A549 (cell line): ENCODE data around the gene TOX2.

Source experiments
- GATA3 ChIP-seq: IDR thresholded peaks from 2 replicates; pipeline ENCODE4 v1.6.1; 2012; ENCODE audit warnings: borderline replicate concordance
- JUN ChIP-seq, 2 experiments: fragments of >200 bp; sonication (Bioruptor Twin); formaldehyde crosslinking; IDR thresholded peaks; 2 replicates in 1 of 2; 3 replicates in 1 of 2; pipeline ENCODE4 v1.6.1; 2016 to 2017
- POLR2A ChIP-seq: IDR thresholded peaks from 2 replicates; pipeline ENCODE4 v1.6.1; 2012; ENCODE audit warnings: mild to moderate bottlenecking, low read length
- RFX5 ChIP-seq: fragments of 450-650 bp; IDR thresholded peaks from 2 replicates; pipeline ENCODE4 v1.7.1; 2014; ENCODE audit warnings: antibody characterized with exemption, mild to moderate bottlenecking, moderate library complexity
- SREBF2 ChIP-seq: fragments of 450-650 bp; IDR thresholded peaks from 2 replicates; pipeline ENCODE4 v1.6.1; 2014; ENCODE audit warnings: mild to moderate bottlenecking, moderate library complexity
- TF ChIP-seq, protein P1 (sequence below): fragments of >200 bp; sonication (Bioruptor Twin); formaldehyde crosslinking; IDR thresholded peaks from 3 replicates; pipeline ENCODE4 v1.5.1; 2016
- TF ChIP-seq, protein P2 (sequence below): IDR thresholded peaks from 2 replicates; pipeline ENCODE4 v1.6.1; 2012
- TF ChIP-seq, protein P3 (sequence below): fragments of 450-650 bp; IDR thresholded peaks from 2 replicates; pipeline ENCODE4 v1.6.1; 2014; ENCODE audit warnings: antibody characterized with exemption
- TF ChIP-seq, protein P4 (sequence below): fragments of >200 bp; sonication (Bioruptor Twin); formaldehyde crosslinking; IDR thresholded peaks from 3 replicates; pipeline ENCODE4 v1.6.1; 2016

DNA sequence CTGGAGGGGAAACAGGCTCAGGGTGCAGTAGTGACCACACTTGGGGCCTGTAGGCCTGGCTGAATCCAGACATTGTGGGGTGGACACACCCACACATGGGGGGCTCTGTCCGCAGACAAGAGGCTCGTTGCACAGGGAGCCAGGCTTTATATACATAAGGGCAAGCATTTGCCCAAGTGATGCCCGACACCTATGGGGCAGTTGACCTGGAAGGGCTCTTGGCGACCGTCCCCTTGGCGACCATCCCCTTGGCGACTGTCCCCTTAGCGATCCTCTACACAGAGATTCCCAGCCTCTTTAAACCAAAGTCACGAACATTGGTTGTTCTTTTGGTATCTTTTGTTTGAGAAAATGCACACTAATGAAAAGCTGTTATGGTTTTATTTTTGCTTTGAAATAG lies 2.7 kb downstream of the TOX2 start:
- no peak for TF ChIP-seq RFX5
- TF ChIP-seq, protein P1, sequence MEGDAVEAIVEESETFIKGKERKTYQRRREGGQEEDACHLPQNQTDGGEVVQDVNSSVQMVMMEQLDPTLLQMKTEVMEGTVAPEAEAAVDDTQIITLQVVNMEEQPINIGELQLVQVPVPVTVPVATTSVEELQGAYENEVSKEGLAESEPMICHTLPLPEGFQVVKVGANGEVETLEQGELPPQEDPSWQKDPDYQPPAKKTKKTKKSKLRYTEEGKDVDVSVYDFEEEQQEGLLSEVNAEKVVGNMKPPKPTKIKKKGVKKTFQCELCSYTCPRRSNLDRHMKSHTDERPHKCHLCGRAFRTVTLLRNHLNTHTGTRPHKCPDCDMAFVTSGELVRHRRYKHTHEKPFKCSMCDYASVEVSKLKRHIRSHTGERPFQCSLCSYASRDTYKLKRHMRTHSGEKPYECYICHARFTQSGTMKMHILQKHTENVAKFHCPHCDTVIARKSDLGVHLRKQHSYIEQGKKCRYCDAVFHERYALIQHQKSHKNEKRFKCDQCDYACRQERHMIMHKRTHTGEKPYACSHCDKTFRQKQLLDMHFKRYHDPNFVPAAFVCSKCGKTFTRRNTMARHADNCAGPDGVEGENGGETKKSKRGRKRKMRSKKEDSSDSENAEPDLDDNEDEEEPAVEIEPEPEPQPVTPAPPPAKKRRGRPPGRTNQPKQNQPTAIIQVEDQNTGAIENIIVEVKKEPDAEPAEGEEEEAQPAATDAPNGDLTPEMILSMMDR = no peak
- TF ChIP-seq, protein P2, sequence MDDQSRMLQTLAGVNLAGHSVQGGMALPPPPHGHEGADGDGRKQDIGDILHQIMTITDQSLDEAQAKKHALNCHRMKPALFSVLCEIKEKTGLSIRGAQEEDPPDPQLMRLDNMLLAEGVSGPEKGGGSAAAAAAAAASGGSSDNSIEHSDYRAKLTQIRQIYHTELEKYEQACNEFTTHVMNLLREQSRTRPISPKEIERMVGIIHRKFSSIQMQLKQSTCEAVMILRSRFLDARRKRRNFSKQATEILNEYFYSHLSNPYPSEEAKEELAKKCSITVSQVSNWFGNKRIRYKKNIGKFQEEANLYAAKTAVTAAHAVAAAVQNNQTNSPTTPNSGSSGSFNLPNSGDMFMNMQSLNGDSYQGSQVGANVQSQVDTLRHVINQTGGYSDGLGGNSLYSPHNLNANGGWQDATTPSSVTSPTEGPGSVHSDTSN = no peak
- TF ChIP-seq POLR2A = no peak
- TF ChIP-seq, protein P3, sequence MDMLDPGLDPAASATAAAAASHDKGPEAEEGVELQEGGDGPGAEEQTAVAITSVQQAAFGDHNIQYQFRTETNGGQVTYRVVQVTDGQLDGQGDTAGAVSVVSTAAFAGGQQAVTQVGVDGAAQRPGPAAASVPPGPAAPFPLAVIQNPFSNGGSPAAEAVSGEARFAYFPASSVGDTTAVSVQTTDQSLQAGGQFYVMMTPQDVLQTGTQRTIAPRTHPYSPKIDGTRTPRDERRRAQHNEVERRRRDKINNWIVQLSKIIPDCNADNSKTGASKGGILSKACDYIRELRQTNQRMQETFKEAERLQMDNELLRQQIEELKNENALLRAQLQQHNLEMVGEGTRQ = no peak
- TF ChIP-seq, protein P4, sequence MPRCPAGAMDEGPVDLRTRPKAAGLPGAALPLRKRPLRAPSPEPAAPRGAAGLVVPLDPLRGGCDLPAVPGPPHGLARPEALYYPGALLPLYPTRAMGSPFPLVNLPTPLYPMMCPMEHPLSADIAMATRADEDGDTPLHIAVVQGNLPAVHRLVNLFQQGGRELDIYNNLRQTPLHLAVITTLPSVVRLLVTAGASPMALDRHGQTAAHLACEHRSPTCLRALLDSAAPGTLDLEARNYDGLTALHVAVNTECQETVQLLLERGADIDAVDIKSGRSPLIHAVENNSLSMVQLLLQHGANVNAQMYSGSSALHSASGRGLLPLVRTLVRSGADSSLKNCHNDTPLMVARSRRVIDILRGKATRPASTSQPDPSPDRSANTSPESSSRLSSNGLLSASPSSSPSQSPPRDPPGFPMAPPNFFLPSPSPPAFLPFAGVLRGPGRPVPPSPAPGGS = no peak
- TF ChIP-seq JUN (IDR thresholded peaks at IDR 0.05) = no peak
- TF ChIP-seq SREBF2 = no peak
- no peak for TF ChIP-seq GATA3
